Subcutaneous adipose tissue (tissue), 4 donors: ENCODE measurements around the gene OTUD1. TPM values are rescaled to one million over a fixed set of nuclear protein-coding genes. Genes with fewer than 3 reads are reported as not detected.

Experiments
- total RNA-seq, 4 donors: library from RNA; depleted of rRNA; stranded (reverse); fragments of >200 nt; gene quantifications; one replicate each; pipeline ENCODE4 v1.1.0, GENCODE V29; 2016
- TF ChIP-seq, protein P1 (sequence below): fragments of 450-650 bp; IDR thresholded peaks from one replicate; pipeline ENCODE4 v1.5.1; 2016; ENCODE audit warnings: low read depth, mild to moderate bottlenecking, control low read depth, antibody characterized with exemption, moderate library complexity

OTUD1 gene
- 10 to 100 TPM; 13.8 to 17.2 (median 16.2) TPM for total RNA-seq

- TF ChIP-seq, protein P1, sequence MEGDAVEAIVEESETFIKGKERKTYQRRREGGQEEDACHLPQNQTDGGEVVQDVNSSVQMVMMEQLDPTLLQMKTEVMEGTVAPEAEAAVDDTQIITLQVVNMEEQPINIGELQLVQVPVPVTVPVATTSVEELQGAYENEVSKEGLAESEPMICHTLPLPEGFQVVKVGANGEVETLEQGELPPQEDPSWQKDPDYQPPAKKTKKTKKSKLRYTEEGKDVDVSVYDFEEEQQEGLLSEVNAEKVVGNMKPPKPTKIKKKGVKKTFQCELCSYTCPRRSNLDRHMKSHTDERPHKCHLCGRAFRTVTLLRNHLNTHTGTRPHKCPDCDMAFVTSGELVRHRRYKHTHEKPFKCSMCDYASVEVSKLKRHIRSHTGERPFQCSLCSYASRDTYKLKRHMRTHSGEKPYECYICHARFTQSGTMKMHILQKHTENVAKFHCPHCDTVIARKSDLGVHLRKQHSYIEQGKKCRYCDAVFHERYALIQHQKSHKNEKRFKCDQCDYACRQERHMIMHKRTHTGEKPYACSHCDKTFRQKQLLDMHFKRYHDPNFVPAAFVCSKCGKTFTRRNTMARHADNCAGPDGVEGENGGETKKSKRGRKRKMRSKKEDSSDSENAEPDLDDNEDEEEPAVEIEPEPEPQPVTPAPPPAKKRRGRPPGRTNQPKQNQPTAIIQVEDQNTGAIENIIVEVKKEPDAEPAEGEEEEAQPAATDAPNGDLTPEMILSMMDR, result no peak
These were observed at the start of gene OTUD1 for GRCh38 chr10:23438547-23439451. OTUD1 (plus strand) TSS chr10:23439075; CDS start chr10:23439458, 383 bp downstream.

GRCh38 chr10:23390809-23391208 lies 48.1 kb upstream of the OTUD1 start:
- TF ChIP-seq, protein P1, result no peak

- TF ChIP-seq, protein P1, result no peak
These were observed 47.1 kb upstream of the OTUD1 start for GRCh38 chr10:23391821-23392220.

- TF ChIP-seq, protein P1, result no peak
These were observed 43.9 kb upstream of the OTUD1 start for GRCh38 chr10:23395017-23395416.

DNA sequence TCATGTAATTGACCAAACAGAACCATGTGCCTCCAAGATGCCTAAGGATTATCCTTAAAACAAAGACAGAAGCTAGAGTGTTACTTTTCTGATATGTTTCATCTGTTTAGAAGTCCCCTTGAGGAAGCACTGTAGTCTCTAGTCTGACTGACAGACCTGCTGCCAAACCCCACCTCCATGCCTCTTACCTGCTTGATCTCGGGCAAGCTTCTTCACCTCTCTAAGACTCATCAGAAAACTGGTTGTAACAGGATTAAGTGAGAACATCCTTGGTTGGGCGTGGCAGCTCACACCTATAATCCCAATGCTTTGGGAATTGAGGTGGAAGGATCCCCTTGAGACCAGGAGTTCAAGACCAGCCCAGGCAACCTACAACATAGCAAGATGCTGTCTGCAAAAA lies 42.2 kb upstream of the OTUD1 start:
- TF ChIP-seq, protein P1, result no peak

GRCh38 chr10:23399701-23400144 lies 39.2 kb upstream of the OTUD1 start:
- TF ChIP-seq, protein P1, result no peak

DNA sequence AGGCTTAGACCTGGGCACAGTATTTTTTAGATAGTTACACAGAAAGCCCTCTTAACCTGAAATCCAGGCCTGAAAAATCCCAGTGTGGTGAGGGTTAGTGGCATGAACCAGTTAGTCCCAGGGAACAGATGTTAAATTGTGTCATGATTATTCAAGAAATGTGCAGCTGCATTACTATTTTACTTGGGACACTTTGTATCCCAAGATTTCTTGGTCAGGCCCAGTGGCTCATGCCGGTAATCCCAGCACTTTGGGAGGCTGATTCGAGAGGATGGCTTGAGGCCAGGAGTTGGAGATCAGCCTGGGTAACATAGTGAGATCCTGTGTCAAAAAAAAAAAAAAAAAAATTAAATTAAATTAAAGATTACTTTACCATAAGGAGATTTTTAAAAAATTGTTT lies 36.0 kb upstream of the OTUD1 start:
- TF ChIP-seq, protein P1, result no peak
